Measurements from ENCODE around the gene OXLD1.

OXLD1 gene

GRCh38 chr17:81690549-81690948 lies 24.1 kb upstream of the OXLD1 start:
- in situ Hi-C loops (cut with HindIII; ENCODE audit: low pct_ligation_motif_present, low sequenced_read_pairs) = no loop called here
- no peak for TF ChIP-seq CTCF (IDR thresholded peaks at IDR 0.05; ENCODE audit: low read depth, low read length, missing control alignments)
- no peak for DNase-seq
- Histone ChIP-seq H3K36me3 (replicated peaks) (peaks cover 93% of the 10 kb centered on the region), H3K27ac (no peak overlapping the region), H3K27me3 (replicated peaks) (no peaks in the 10 kb centered on the region), H3K4me3 (ENCODE audit: low read depth, low read length) (no peak overlapping the region)

- no peak for DNase-seq
- H3K27me3 ChIP-seq (replicated peaks) = no peaks in the 10 kb centered on the region
- TF ChIP-seq CTCF (IDR thresholded peaks at IDR 0.05; ENCODE audit: low read depth, low read length, missing control alignments) = no peak
- peaks cover 91% of the 10 kb centered on the region for H3K36me3 ChIP-seq (replicated peaks)
- H3K4me3 ChIP-seq (ENCODE audit: low read depth, low read length) = no peak overlapping the region
- in situ Hi-C loops (cut with HindIII; ENCODE audit: low pct_ligation_motif_present, low sequenced_read_pairs) = no loop called here
- no peak overlapping the region for H3K27ac ChIP-seq
Measured at GRCh38 chr17:81690066-81690465, 23.7 kb upstream of the OXLD1 start.

GRCh38 chr17:81688616-81689015 lies 22.2 kb upstream of the OXLD1 start:
- no peaks in the 10 kb centered on the region for H3K27me3 ChIP-seq (replicated peaks)
- H3K4me3 ChIP-seq (ENCODE audit: low read depth, low read length) = no peak overlapping the region
- no peak overlapping the region for H3K27ac ChIP-seq
- peaks cover 77% of the 10 kb centered on the region for H3K36me3 ChIP-seq (replicated peaks)
- no peak for DNase-seq
- in situ Hi-C loops (cut with HindIII; ENCODE audit: low pct_ligation_motif_present, low sequenced_read_pairs) = no loop called here
- no peak for TF ChIP-seq CTCF (IDR thresholded peaks at IDR 0.05; ENCODE audit: low read depth, low read length, missing control alignments)

- TF ChIP-seq CTCF (IDR thresholded peaks at IDR 0.05; ENCODE audit: low read depth, low read length, missing control alignments) = no peak
- in situ Hi-C loops (cut with HindIII; ENCODE audit: low pct_ligation_motif_present, low sequenced_read_pairs) = no loop called here
- Histone ChIP-seq H3K27me3 (replicated peaks) (no peaks in the 10 kb centered on the region), H3K36me3 (replicated peaks) (peaks cover 70% of the 10 kb centered on the region), H3K27ac (no peak overlapping the region), H3K4me3 (ENCODE audit: low read depth, low read length) (no peak overlapping the region)
- DNase-seq = no peak
Measured at GRCh38 chr17:81687770-81688541, 21.6 kb upstream of the OXLD1 start.

- H3K4me3 ChIP-seq (ENCODE audit: low read depth, low read length) = no peak overlapping the region
- H3K27ac ChIP-seq = no peak overlapping the region
- no peaks in the 10 kb centered on the region for H3K27me3 ChIP-seq (replicated peaks)
- DNase-seq = no peak
- no peak for TF ChIP-seq CTCF (IDR thresholded peaks at IDR 0.05; ENCODE audit: low read depth, low read length, missing control alignments)
- in situ Hi-C loops (cut with HindIII; ENCODE audit: low pct_ligation_motif_present, low sequenced_read_pairs) = no loop called here
- peaks cover 58% of the 10 kb centered on the region for H3K36me3 ChIP-seq (replicated peaks)
Measured at GRCh38 chr17:81686614-81687013, 20.2 kb upstream of the OXLD1 start.

- in situ Hi-C loops (cut with HindIII; ENCODE audit: low pct_ligation_motif_present, low sequenced_read_pairs) = no loop called here
- peaks cover 45% of the 10 kb centered on the region for H3K36me3 ChIP-seq (replicated peaks)
- TF ChIP-seq CTCF (IDR thresholded peaks at IDR 0.05; ENCODE audit: low read depth, low read length, missing control alignments) = no peak
- no peaks in the 10 kb centered on the region for H3K27me3 ChIP-seq (replicated peaks)
- DNase-seq = peak; percentile 73
- H3K27ac ChIP-seq = peak overlapping the region; percentile 96
- peak overlapping the region; percentile 93 for H3K4me3 ChIP-seq (ENCODE audit: low read depth, low read length)
Measured at GRCh38 chr17:81685108-81685507, 18.7 kb upstream of the OXLD1 start.
